Measurements from ENCODE around the gene NUDT4.
"Not testable (repeated sequence)": the region's sequence is repeated elsewhere in the genome, so short reads cannot be mapped to it uniquely, and the experiment has no call there.

NUDT4 gene

DNA sequence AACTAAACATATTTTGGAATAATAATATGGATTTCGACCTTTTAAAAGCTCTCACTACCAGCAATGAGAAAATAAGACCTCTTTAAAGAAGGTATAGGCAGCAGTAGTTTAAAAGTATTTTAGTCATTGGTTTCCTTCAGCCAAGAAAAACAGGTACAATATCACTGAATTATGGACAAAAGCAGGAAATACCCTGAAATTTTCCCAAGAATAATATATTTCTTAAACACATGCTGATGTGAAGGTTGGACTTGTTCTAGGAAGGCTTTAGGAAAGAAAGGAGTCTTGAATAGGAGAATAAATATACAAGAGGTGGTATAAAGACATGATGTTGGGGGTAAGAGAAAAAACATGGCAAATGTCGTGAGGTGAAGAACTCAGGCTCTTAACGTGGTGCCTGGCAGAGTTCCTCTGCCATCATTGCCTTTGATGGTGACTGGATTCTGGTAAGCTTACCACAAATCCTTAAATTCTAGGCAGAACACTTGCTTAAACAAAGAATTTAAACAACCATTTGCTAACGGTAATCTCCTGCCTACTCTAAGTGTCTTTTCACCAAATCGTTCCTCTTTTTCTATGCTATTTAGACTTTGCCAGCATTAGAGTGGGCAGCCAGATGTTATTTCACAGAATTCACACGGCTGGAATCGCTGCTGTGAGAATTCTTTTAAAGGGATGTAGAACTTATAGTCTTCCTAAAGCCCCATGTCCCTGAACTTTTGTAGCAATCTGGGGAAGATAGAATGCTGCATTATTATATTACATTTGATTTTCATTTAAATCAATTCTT is 11.9 kb upstream of the NUDT4 start:
- DNase-seq (ENCODE audit: low read depth, low spot score), result no peak
- no peak overlapping the region for H3K4me3 ChIP-seq (ENCODE audit: low read length)

DNA sequence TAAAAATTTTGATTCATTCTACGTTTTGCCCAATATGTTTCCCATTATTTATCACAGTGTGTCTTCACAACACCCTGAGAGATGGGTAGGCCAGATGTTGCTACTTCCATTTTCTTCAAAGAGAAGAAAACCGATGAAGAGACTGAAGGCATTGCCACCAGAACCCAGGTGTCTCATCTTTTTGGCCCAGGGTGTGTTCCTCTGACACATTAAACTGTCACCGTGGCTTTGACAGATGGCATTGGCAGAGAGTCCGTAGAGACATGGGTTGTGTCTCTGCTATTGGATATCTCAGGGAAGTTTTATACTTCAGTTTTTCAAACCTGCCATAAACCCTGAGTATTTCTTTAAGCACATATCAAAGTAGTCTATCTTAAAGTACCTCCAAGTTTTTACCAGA is 11.3 kb upstream of the NUDT4 start:
- no peak overlapping the region for H3K4me3 ChIP-seq (ENCODE audit: low read length)
- DNase-seq (ENCODE audit: low read depth, low spot score), result peak; percentile 54

GRCh38 chr12:93368766-93369165 is 9.0 kb upstream of the NUDT4 start:
- H3K4me3 ChIP-seq (ENCODE audit: low read length), result no peak overlapping the region
- DNase-seq (ENCODE audit: low read depth, low spot score), result no peak

DNA sequence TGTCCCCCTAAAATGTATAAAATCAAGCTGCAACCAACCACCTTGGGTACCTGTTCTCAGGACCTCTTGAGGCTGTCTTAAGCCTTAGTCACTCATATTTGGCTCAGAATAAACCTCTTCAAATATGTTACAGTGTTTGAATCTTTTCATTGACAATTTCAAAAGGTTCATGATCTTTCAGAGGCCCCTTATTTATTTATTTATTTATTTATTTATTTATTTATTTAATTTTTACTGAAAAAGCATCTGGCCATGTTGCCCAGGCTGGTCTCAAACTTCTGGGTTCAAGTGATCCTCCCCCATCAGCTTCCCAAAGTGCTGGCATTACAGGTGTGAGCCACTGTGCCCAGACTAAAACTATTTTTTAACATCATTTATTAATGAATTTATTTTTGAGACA is 8.2 kb upstream of the NUDT4 start:
- no peak overlapping the region for H3K4me3 ChIP-seq (ENCODE audit: low read length)
- DNase-seq (ENCODE audit: low read depth, low spot score), result no peak

DNA sequence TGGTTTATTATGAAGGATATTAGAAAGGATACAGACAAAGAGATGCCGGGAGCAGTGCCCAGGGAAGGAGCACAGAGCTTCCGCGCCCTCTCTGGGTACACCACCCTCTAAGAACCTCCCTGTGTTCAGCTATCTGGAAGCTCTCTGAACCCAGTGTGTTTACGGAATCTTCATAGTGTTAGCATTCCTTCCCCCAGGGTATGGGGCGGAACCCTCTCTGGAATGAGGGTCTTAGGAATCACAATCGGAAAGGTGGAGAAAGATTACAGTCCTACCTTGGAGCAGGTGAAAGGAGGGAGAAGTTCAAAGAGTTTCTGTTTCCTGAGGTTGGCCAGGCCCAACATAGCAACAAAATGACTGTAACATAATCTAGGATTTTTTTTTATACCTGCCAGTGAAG is 6.8 kb upstream of the NUDT4 start:
- DNase-seq (ENCODE audit: low read depth, low spot score), result no peak
- H3K4me3 ChIP-seq (ENCODE audit: low read length), result no peak overlapping the region

DNA sequence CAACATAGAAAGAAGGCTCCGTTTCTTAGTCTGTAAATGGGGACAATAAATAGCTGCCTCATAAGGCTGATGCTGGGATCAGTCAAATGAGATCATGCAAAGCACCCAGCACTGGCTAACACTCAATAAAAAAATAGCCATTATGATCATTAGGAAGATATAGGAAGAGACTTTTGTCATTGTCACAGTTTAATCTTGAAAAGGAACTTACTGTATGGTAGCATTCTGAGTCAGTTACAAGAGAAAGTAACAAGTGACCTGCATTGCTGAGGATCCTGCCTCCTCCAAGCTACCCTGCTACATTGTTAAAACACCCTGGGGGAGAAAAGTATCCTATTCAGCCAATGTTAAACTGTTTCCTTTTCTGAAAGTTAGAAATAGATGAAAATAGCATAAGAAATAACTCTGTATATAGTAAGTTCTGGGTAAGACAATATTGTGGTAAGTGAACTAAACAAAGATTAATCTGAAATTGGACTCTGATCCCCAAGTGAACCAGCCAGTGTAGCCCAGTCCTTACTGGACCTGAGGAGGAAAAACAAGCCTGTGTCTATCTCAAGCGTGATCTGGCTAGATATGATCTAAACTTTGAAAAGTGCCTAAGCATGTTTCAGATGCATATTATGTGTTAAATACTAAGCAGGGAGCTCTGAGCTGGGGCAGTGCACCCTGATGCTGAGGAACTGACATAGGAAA is 3.6 kb upstream of the NUDT4 start:
- no peak overlapping the region for H3K4me3 ChIP-seq (ENCODE audit: low read length)
- no peak for DNase-seq (ENCODE audit: low read depth, low spot score)

DNA sequence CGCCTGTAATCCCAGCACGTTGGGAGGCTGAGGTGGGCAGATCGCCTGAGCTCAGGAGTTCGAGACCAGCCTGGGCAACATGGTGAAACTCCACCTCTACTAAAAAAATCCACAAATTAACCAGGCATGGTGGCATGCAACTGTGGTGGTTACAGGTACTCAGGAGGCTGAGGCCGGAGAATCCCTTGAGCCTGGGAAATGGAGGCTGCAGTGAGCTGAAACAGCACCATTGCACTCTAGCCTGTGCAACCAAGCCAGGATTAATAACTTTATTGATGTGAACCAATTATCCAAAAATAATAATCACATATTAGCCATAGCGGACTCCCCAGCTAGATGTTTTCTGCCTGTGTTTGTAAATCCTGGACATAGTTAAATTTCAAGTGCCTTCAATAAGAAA is 1.8 kb upstream of the NUDT4 start:
- DNase-seq (ENCODE audit: low read depth, low spot score), result no peak
- H3K4me3 ChIP-seq (ENCODE audit: low read length), result no peak overlapping the region

DNA sequence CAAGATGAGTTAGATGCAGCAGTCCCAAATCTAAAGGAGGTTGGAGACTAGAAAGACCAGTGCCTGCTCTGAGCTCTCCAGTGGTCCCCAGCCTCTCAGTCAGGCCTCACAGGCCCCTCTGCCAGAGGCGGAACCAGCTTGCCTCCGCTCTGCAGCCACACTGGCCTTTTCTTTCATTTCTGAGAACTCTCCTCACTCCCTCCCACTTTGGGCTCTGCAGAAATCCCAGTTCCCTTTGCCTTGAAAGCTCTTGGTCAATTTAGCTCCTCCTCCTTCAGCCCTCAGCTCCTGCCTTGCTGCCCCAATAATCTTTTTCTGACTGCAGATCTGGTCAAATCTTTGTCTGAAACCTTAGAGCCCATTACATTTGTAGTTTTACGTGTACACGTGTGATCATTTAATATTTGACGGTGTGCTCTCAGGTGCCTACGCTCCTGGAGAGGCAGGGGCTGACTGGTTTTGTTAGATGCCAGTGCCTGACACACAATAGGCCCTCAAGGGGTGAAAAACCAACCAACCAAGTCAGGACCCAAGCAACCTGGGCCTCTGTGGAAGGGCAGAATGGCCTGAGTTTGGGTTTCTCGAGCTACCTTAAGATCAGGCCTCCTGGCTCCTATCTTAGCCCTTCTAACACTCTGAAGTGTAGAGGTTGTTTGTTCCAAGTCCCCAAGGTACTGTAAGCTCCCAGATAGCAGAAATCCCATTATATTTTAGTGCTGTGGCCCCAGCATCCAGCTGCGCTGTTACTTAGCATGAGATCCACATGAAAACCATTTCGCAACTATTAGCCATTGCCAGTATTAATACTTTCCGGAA is 1.1 kb upstream of the NUDT4 start:
- no peak overlapping the region for H3K4me3 ChIP-seq (ENCODE audit: low read length)

DNA sequence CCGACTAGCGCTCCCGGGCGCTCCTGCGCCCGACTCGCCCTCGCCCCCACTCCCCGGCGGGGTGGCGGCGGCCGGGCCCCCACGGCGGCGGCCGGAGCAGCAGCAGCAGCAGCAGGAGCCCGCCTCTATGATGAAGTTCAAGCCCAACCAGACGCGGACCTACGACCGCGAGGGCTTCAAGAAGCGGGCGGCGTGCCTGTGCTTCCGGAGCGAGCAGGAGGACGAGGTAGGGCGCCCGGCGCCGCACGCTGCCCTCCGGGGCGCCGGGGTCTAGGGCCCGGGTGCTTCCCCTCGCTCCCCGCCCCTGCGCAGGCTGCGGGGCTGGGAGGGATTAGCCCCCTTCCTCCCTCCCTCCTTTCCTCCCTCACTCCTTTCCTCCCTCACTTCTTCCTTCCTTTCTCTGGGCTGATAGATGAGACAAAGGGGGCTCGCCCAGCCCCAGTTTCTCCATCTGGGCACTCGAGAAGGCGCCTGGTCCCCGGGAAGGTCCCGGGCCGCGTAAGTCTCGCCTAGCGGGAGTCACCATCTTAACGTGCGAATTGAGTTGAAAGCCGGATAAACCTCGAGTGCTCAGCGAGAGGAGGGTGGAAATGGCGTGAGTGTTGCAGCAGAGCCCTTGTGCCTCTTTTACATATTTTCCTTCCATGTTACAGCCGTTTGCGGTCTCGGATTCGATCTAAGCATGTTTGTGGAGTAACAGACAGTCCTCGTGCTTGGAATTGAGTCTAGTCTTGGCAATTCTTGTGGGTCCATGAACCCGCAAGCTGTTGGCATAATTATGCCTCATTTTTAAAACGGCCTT is 672 bp downstream of the NUDT4 start:
- H3K4me3 ChIP-seq (ENCODE audit: low read length), result peak overlapping the region; percentile 71
- peak; percentile 60 for DNase-seq (ENCODE audit: low read depth, low spot score)

More for the DNA sequence above, 1.1 kb upstream of the NUDT4 start:
- no peak for DNase-seq (ENCODE audit: low read depth, low spot score)

- no peak for DNase-seq (ENCODE audit: low read depth, low spot score)
- H3K4me3 ChIP-seq (ENCODE audit: low read length), result peak overlapping the region; percentile 71
These were observed 1.2 kb downstream of the NUDT4 start for GRCh38 chr12:93378998-93379325.

DNA sequence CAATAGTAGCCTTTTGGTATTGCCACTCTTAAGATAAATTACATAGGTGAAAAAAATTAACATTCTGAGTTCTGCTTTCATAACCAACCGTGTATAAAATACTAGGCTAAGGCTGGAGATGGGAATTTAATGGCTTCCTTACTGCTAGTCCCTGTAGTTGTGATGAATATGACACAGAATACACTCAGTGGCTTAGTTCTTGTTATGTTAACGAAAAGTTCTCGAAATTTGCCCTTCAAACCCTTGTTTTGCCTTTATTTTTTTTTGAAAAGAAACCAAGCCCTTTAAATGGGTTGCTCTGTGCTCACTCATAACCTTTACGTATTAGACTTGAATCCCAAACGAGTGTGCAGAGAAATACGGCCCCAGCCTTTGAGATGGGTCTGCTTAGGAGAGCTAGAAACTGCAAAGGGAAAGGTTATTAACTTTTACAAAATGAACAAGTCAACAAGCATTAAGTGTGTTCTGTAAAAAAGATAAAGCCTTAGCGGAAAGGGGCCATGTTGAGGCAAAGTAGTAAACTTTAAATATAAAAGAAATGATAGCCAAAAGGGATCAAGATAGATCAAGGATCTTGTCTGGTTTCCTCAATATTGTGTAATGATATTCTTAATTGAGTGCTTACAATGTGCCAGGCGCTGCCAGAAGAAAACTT is 1.7 kb downstream of the NUDT4 start:
- no peak for DNase-seq (ENCODE audit: low read depth, low spot score)
- H3K4me3 ChIP-seq (ENCODE audit: low read length), result peak overlapping the region; percentile 71

- H3K4me3 ChIP-seq (ENCODE audit: low read length), result no peak overlapping the region
- no peak for DNase-seq (ENCODE audit: low read depth, low spot score)
These were observed 2.2 kb downstream of the NUDT4 start for GRCh38 chr12:93379981-93380361.

DNA sequence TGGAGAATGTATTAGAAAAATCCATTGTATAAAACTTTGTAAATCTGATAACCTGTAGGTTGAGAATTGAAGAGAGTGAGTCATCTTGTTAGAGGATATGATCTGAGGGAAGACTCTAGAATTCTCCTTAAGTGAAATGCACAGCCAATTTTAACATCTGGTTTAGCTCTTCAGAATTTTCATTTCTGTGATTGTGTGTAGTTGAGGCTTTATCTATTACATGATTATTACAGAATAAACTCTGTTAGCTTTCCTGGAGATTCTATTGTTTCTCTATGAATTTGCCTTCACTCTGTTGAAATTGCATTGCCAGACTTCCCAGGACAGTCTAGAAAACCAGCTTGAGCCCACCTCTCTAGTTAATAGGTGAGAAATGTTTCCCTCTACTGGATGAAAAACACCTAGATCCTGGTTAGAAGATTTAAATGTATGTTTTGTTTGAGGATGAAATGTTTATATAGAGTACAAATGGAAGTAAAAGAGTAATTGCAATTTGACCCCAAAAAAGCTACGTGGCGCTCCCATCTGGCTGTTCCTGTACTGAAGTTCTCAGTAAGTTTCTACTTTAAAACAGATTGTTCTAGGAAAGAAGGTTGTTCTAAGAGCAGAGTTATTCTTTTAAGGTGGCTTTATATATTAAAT is 2.9 kb downstream of the NUDT4 start:
- H3K4me3 ChIP-seq (ENCODE audit: low read length), result no peak overlapping the region
- peak; percentile 24 for DNase-seq (ENCODE audit: low read depth, low spot score)

DNA sequence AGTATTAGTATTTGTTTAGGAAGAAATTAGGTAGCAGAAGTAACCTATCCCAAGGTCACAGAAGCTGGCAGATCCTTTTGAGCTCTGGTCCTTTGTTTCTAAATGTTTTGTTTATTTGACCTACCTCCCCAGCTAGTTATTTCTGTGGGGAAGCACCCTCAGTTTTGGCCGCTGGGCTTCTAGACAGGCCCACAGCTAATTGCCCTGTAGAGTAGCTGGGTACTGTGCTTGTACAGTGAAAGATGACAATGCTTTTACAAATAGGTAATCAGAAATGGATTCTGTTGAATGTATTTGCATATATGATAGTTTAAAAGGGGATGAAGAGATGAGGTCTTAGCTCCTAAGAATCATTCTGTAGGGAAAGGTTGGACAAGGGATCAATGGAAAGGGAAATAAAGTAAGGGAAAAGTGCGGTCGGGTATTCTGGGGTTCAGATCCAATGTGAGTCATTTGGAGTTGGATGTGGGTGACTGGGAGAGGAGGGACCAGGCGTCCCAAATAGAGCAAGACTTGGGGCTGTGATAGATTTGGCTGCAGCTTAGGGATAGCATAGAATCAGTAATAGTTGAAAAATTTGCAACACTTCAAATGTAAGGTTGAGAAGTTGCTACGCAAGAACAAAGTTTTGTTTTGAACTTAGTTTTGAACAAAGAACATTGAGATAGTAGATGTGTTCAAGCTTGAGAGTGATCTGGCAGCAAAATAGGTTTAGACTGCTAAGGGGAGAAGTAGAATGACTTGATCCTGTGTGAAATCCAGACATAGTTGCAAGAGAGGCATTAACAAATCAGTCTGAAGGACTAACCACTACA is 3.6 kb downstream of the NUDT4 start:
- H3K4me3 ChIP-seq (ENCODE audit: low read length), result no peak overlapping the region
- no peak for DNase-seq (ENCODE audit: low read depth, low spot score)

DNA sequence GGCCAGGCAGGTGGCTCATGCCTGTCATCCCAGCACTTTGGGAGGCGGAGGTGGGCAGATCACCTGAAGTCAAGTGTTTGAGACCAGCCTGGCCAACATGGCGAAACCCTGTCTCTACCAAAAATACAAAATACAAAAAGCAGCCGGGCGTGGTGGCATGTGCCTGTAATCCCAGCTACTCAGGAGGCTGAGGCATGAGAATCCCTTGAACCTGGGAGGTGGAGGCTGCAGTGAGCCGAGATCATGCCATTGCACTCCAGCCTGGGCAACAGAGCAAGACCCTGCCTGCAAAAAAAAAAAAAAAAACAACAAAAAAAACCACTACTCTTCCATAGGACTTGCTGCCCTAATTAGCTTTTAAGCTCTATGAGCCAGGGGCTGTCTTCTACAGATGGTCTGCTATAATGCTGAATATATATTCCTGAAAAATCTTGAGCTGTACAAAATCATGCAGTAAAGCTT is 4.3 kb downstream of the NUDT4 start:
- not testable (repeated sequence) for H3K4me3 ChIP-seq (ENCODE audit: low read length); DNase-seq (ENCODE audit: low read depth, low spot score)

DNA sequence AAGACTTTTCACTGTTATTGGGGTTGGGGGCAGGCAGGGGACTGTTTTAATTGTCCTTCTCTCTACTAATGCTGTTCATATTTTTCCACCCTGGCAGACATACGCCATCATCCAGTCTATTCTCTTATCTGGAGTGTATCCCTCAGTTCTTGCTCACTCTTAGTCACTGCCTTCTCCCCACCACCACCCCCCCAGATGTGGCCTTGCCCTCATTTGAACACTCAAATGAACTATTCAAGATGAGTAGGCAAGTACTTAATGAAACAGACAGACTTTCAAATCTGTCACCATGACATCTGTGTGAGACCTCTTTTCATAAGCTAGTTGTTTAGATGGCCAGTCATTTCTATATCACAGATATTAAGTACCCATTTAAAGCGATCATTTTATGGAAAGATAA is 10.1 kb downstream of the NUDT4 start:
- no peak overlapping the region for H3K4me3 ChIP-seq (ENCODE audit: low read length)
- no peak for DNase-seq (ENCODE audit: low read depth, low spot score)

GRCh38 chr12:93390031-93390430 is 12.3 kb downstream of the NUDT4 start:
- no peak overlapping the region for H3K4me3 ChIP-seq (ENCODE audit: low read length)
- no peak for DNase-seq (ENCODE audit: low read depth, low spot score)
